Raji (cell line): ENCODE measurements around the gene FCMR.

Experiments used
- POLR2A ChIP-seq: IDR thresholded peaks from 2 replicates; pipeline ENCODE4 v1.6.1; 2011; ENCODE audit warnings: low read depth, low read length, control low read depth; ENCODE audit not compliant: insufficient read depth

Gene FCMR

DNA sequence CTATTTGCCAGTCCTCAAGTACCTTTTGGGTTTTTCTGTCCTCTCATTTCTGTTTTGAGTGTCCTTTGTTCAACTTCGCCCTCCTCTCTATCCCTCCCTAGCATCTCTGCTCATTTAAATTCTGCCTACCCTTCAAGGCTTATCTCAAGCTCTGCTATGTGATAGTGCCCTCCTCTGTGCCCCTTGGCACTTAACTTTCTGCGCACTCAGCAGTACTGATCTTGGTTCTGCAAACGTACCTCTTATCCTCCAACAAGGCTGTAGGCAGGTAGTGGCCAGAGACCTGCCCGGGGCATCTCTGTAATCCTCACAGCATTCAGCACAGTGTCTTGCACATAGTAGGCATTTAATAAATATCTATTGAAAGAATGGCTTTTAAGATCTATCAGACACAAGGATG lies 61.6 kb downstream of the FCMR start:
- no peak for TF ChIP-seq POLR2A

DNA sequence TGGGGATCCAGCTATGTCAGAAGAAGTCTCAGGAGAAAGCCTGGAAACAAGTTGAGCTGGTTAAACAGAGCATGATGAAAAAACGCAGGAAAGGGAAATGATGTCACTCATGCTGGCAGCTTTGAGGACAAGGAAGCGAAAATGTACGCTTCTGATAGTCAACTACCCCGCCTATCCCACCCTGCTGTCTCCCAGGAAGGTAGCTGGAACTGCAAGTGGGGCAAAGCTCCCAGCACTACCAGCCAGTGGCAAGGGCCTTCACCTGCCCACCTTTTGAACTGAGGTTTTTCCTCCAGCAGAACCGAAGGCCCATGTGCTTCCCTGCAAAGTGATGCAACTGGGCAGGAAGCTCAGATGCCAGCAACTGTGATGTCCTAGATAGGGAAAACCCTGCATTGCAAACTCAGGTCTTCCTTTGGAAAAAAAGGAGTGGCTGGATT lies 62.6 kb downstream of the FCMR start:
- no peak for TF ChIP-seq POLR2A

DNA sequence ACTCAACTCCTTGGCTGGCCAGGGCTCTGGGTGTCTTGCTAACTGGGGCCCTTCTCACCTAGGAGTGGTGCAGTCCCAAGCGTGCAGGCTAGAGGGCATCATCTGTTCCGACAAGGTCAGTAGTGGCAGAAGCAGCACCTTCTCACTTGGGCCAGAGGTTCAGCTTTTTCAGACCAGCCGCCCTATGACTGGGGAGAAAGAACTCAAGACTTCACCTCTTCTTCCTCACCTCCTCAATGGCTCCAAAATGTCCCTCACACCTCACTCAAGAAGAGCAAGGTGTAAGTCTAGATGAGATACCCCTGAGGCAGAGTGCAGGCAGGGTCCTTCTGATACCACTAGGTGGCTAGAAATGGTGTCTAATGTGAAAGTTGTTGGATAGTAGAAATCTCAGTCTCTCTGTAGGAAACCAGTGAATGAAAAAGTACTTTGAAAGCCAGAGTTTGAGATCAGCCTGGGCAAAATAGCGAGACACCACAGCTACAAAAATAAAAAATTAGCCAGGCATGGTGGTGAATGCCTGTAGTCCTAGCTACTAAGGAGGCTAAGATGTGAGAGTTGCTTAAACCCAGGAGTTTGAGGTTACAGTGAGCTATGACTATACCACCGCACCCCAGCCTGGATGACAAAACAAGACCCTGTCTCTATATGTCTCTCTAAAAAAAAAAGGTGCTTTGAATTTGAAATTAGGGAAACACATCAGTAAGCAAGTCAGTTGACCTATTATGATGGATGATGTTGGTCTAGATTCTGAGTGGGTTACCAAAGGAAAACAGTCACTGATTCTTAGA lies 64.9 kb downstream of the FCMR start:
- no peak for TF ChIP-seq POLR2A

DNA sequence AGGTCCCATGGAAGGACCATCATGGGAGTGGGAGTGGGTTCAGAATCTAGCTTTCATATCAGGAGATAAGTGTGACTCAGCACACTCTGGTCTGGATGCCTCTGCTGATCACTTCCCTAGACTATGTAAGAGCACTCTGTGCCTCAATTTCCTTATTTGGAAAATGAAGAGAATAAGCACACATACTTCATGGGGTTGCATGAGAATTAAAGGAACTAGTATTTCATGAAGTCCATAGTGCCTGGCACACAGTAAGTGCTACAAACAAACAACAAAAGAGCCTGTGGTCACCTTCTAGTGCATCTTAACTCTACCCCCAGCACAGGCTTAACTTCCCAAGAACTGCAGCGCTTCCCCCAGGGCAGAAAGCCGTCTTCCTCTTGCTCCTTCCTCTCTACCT lies 65.9 kb downstream of the FCMR start:
- TF ChIP-seq POLR2A = no peak

DNA sequence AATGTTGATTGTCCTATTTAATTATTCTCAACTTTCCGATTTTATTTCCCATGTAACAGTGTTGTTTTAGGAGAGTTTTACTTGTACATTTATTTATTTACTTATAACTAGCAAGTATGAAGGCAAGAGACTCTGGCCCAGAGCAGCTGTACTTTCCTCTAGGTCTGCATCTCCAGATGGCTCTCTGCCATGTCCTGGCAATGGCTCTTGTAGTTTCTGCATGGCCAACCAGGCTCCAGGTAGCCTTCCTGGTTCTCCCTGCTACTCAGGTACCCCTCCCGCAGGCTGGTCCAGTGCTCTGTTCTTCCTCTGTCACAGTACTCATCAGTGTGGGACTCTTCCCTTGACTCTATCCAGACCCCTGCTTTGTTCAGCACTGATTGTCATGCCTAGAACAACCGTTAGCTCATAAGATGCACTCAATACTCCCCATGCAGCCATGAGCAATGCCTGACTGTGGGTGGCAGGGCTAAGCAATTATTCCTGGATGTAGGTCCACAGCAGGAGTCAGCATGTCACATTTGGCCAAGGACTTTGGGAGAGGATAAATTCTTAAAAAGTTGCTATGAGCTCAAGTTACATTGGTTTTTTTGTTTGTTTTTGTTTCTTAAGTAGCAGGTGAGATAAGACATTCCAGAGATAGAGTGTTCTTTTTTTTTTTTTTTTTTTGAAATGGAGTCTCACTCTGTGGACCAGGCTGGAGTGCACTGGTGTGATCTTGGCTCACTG lies 67.2 kb downstream of the FCMR start:
- no peak for TF ChIP-seq POLR2A
